Fibroblast of the aortic adventitia (primary cell): ENCODE data around the gene PDLIM4. TPM values are rescaled to one million over a fixed set of nuclear protein-coding genes. Genes with fewer than 3 reads are reported as not detected.

Source experiments
- DNase-seq: peaks from one replicate; pipeline ENCODE4 v3.0.0-alpha.2; 2010; ENCODE audit warnings: low read depth
- H3K4me3 ChIP-seq: 2 replicates; pipeline ENCODE4 v1.5.1; 2011; ENCODE audit warnings: low read depth, mild to moderate bottlenecking, control low read depth, low read length, moderate library complexity
- total RNA-seq: library from RNA; depleted of rRNA; stranded (reverse); fragments of >200 nt; gene quantifications from 2 replicates; pipeline ENCODE4 v1.2.3, GENCODE V29; 2012; ENCODE audit warnings: low replicate concordance
- TF ChIP-seq, protein P1 (sequence below): IDR thresholded peaks from 2 replicates; pipeline ENCODE4 v1.5.1; 2011; ENCODE audit warnings: mild to moderate bottlenecking, low read length, control low read depth, inconsistent platforms; ENCODE audit not compliant: insufficient read depth

Gene PDLIM4
- total RNA-seq, 1 donor, result 41.8 TPM

DNA sequence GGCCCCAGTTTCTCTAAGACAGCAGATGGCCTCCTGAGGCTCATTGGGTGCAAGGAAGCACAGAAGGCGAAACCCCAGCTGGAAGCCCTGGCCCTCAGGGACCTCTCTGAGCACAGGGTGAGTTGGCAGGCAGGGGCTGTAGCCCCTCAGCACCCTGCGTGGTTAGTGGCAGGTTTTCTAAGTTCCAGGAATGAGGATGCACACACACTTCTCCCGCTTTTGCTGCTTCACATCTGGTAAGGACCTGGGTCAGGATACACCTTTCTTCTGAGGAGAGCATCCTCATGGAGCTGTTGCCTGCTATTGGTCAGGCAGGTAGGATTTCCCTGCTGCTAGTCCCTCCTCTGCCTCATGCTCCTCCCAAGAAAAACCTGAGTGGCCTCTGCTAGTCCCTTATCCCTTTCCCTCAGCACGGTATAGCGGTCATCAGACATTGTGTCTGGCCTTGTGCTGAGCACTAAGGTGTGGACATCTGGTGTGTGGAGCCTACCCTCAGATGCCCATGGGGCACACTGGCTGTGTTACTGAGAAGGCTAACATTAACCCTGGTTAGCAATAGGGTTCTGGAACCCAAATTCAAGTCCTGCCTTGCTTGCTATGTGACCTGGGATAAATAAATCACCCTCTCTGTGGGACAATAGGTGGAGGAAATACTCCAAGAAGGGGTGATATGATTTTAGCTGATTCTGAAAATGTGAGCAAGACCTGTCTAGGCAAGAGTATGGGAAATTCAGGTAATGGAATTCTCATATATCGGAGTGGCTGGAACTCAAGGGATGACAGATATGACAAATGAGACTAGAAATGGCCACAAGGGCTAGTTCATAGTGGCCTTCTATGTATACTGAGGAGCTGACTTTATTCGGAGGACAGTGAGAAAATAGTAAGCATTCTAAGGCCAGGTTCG lies 38.3 kb downstream of the PDLIM4 start:
- TF ChIP-seq, protein P1, sequence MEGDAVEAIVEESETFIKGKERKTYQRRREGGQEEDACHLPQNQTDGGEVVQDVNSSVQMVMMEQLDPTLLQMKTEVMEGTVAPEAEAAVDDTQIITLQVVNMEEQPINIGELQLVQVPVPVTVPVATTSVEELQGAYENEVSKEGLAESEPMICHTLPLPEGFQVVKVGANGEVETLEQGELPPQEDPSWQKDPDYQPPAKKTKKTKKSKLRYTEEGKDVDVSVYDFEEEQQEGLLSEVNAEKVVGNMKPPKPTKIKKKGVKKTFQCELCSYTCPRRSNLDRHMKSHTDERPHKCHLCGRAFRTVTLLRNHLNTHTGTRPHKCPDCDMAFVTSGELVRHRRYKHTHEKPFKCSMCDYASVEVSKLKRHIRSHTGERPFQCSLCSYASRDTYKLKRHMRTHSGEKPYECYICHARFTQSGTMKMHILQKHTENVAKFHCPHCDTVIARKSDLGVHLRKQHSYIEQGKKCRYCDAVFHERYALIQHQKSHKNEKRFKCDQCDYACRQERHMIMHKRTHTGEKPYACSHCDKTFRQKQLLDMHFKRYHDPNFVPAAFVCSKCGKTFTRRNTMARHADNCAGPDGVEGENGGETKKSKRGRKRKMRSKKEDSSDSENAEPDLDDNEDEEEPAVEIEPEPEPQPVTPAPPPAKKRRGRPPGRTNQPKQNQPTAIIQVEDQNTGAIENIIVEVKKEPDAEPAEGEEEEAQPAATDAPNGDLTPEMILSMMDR, result no peak
- DNase-seq, result no peak
- H3K4me3 ChIP-seq, result peak overlapping the region; percentile 82

DNA sequence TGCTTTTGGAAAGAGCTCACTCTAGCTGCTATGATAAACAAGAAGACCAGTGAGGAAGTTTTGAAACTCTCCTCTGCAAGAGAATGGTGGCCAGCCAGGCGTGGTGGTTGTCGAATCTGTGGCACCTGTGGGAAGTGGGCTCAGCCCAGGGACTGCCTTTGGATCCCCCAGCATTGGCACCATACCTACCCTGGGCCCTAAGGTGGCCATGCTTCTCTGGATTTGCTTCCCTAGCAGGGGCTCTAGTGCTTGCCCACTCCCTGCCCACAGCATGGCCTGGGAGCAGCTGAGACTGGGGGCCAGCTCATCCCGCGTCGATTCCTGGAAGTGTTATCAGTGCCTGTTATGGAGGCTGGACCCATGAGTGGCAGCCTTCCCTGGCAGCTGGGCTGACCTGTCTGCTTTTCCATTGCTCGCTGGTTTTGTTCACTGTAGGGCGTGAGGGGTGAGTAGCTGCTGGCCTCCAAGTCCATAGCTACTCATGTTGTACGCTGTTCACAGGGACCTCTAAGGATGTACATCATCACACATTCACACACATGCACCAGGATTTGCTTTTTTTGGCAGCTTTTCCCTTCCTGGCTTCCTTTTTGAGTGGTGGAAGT lies 39.0 kb downstream of the PDLIM4 start:
- TF ChIP-seq, protein P1, result no peak
- peak; percentile 40 for DNase-seq
- no peak overlapping the region for H3K4me3 ChIP-seq

DNA sequence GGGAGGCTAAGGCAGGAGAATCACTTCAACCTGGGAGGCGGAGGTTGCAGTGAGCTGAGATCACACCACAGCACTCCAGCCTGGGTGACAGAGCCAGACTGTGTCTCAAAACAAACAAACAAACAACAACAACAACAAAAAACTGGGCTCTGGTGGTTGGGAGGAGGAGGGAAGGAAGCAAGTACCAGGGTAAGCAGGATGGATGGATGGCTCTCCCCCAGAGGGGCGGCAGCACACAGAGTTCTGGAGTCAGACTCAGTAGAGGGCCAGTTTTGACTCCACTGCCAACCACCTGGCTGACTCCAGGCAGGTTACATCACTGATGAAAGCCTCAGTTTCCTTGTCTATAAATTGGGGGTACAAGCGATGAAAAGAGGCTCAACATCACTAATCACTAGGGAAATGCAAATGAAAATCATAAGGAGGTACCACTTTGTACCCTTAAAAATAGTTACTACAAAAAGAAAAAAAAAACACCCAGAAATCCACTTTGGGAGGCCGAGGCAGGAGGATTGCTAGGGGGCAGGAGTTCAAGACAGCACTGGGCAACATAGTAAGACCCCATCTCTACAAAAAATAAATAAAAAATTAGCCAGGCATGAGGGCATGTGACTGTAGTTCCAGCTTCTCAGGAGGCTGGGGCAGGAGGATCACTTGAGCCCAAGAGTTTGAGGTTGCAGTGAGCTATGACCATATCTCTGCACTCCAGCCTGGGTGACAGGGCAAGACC lies 39.9 kb downstream of the PDLIM4 start:
- TF ChIP-seq, protein P1, result no peak
- no peak overlapping the region for H3K4me3 ChIP-seq
- no peak for DNase-seq

DNA sequence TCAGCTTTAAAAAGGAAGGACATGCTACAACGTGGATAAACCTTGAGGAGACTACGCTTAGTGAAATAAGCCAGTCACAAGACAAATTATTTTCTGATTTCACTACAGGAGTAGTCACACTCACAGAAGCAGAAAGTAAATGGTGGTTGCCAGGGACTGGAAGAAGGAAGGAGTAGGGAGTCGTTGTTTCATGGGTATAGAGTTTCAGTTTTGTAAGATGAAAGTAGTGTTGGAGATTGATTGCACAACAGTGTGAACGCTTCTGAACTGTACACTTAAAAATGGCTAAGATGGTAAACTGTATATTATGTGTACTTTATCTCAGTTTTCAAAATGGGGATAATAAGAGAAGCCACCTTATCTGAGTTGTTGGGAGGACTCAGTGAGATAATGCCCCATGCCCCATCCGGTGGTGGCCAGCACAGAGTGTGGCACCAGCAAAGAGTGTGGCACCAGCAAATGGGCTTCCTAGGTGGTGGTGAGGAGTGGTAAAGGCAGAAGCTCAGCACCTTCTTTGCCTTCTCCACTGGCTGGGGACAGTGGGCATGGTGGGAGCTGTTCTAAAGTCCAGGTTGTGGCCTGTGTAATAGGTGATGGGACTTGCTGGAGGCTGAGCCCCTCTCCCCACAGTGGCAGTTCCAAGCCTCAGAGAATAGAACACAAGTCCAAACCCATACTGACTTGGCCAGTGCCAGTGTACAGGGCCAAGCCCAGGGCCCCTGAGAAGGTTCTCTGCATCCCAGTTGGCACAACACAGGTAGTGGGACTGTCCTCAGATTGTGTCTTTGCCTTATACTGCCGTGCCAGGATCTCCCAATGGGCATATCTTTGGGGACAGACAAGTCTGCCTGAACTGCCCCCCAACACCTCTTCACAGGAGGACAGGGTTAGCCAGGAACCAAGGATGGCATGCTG lies 41.1 kb downstream of the PDLIM4 start:
- TF ChIP-seq, protein P1, result no peak
- no peak overlapping the region for H3K4me3 ChIP-seq
- DNase-seq, result peak; percentile 37

DNA sequence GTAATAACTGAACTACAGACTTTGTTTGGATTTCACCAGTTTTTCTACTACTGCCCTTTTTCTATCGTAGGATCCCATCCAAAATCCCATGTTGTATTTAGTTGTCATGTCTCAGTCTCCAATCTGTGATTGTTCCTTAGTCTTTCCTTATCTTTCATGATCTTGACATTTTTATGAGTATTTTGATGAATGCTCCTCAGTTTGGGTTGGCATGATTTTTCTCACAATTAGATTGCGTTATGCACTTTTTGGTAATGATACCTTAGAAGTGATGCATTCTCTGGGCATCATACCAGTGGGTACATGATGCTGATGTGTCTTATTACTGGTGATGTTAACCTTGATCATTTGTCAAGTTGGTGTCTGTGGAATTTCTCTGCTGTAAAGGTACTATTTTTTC lies 42.4 kb downstream of the PDLIM4 start:
- H3K4me3 ChIP-seq, result no peak overlapping the region
- DNase-seq, result no peak
- TF ChIP-seq, protein P1, result no peak
